Progenitor cell of endocrine pancreas (in vitro differentiated cells): ENCODE data around the gene TRIM8. TPM values are rescaled to one million over a fixed set of nuclear protein-coding genes. Genes with fewer than 3 reads are reported as not detected.
A peak's percentile ranks its signal among the peaks of the same experiment; 100 is the strongest.

Experiments
- DNase-seq: peaks from one replicate; pipeline ENCODE4 v3.0.0; 2021; ENCODE audit warnings: low spot score; ENCODE audit not compliant: unreplicated experiment
- H3K27ac Mint-ChIP-seq: 2 replicates; pipeline ENCODE4 v1.8.0; 2021; ENCODE audit warnings: mild to moderate bottlenecking, moderate library complexity, mixed read lengths
- H3K27me3 Mint-ChIP-seq: 2 replicates; pipeline ENCODE4 v1.8.0; 2021; ENCODE audit warnings: mixed read lengths
- H3K36me3 Mint-ChIP-seq: 2 replicates; pipeline ENCODE4 v1.8.0; 2022; ENCODE audit warnings: mixed read lengths; ENCODE audit not compliant: insufficient read depth
- H3K4me1 Mint-ChIP-seq: 2 replicates; pipeline ENCODE4 v1.8.0; 2021; ENCODE audit warnings: low read depth, mixed read lengths
- H3K4me3 Mint-ChIP-seq: 2 replicates; pipeline ENCODE4 v1.8.0; 2021; ENCODE audit warnings: low read depth, mild to moderate bottlenecking, moderate library complexity, mixed read lengths
- H3K9me3 Mint-ChIP-seq: 2 replicates; pipeline ENCODE4 v1.8.0; 2021; ENCODE audit warnings: low read depth, mixed read lengths
- CTCF ChIP-seq: fragments of 200-600 bp; sonication (generic); IDR thresholded peaks from one replicate; pipeline ENCODE4 v1.5.0; 2021; ENCODE audit warnings: antibody characterized with exemption, mild to moderate bottlenecking; ENCODE audit not compliant: unreplicated experiment
- total RNA-seq: library from RNA; stranded (reverse); gene quantifications from 2 replicates; pipeline ENCODE4 v1.2.1, GENCODE V29; 2021

TRIM8 gene
- total RNA-seq, 1 donor from 2014 or later, result 66.1 TPM

DNA sequence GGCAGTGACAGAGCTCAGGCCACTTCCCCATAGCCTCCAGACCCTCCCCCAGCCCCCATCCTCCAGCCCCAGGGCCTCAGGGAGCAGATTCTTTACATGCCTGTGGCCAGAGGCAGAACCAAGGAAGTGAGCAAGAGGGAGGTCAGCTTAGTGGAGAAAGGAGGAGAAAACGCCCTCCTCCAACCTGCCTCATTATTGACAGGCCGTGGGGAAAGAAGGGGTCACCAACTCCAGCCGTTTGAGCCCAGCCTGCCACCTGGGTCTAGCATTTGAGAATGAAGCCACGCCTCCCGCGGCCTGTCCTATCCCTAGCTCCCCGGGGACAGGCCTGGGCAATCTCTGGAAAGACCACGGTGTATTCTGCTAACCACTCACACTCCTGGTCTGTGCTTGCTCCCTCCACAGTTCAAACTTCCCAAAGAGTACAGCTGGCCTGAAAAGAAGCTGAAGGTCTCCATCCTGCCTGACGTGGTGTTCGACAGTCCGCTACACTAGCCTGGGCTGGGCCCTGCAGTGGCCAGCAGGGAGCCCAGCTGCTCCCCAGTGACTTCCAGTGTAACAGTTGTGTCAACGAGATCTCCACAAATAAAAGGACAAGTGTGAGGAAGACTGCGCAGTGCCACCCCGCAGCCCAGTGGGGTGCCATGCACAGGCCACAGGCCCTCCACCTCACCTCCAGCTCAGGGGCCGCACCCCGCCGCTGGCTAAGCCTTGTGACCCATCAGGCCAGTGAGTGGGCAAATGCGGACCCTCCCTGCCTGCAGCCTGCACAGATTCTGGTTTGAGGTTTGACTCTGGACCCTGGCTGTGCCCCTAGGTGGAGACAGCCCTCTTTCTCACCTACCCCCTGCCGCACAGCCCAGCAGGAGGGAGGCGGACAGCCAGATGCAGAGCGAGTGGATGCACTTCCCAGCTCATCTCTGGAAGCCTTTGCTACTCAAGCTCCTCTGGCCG, 14.3 kb upstream of the TRIM8 start:
- H3K4me3 Mint-ChIP-seq, result no peak overlapping the region
- H3K27me3 Mint-ChIP-seq, result no peaks in the 10 kb centered on the region
- H3K36me3 Mint-ChIP-seq, result peaks cover 8% of the 10 kb centered on the region
- TF ChIP-seq CTCF, result no peak
- DNase-seq, result no peak
- H3K27ac Mint-ChIP-seq, result peak overlapping the region; percentile 93
- H3K9me3 Mint-ChIP-seq, result no peaks in the 10 kb centered on the region
- H3K4me1 Mint-ChIP-seq, result peaks cover 28% of the 10 kb centered on the region

GRCh38 chr10:102630663-102631062, 13.6 kb upstream of the TRIM8 start:
- no peak for DNase-seq
- Mint-ChIP-seq H3K4me3 (no peak overlapping the region), H3K27ac (peak overlapping the region; percentile 21), H3K9me3 (no peaks in the 10 kb centered on the region), H3K4me1 (peaks cover 25% of the 10 kb centered on the region), H3K36me3 (peaks cover 8% of the 10 kb centered on the region), H3K27me3 (no peaks in the 10 kb centered on the region)
- no peak for TF ChIP-seq CTCF

- H3K36me3 Mint-ChIP-seq, result peaks cover 8% of the 10 kb centered on the region
- TF ChIP-seq CTCF, result no peak
- DNase-seq, result no peak
- peaks cover 23% of the 10 kb centered on the region for H3K4me1 Mint-ChIP-seq
- H3K27ac Mint-ChIP-seq, result no peak overlapping the region
- H3K27me3 Mint-ChIP-seq, result no peaks in the 10 kb centered on the region
- peaks cover 2% of the 10 kb centered on the region for H3K9me3 Mint-ChIP-seq
- H3K4me3 Mint-ChIP-seq, result no peak overlapping the region
Observed at GRCh38 chr10:102631525-102632393, 12.5 kb upstream of the TRIM8 start.

GRCh38 chr10:102632394-102633111, 11.7 kb upstream of the TRIM8 start:
- Mint-ChIP-seq H3K27me3 (no peaks in the 10 kb centered on the region), H3K4me3 (no peak overlapping the region), H3K4me1 (peaks cover 16% of the 10 kb centered on the region), H3K36me3 (peaks cover 6% of the 10 kb centered on the region), H3K27ac (no peak overlapping the region), H3K9me3 (peaks cover 3% of the 10 kb centered on the region)
- no peak for DNase-seq
- no peak for TF ChIP-seq CTCF

- Mint-ChIP-seq H3K9me3 (peaks cover 3% of the 10 kb centered on the region), H3K4me1 (peaks cover 13% of the 10 kb centered on the region), H3K36me3 (peaks cover 6% of the 10 kb centered on the region), H3K4me3 (no peak overlapping the region), H3K27ac (no peak overlapping the region), H3K27me3 (no peaks in the 10 kb centered on the region)
- no peak for DNase-seq
- no peak for TF ChIP-seq CTCF
Observed at GRCh38 chr10:102633287-102633686, 11.0 kb upstream of the TRIM8 start.
